OCI-LY1 (cell line): ENCODE results near the gene CDYL2.

Experiments used
- H2AFZ ChIP-seq: fragments of 200-600 bp; sonication (generic), shearing (Covaris generic); 2 replicates; pipeline ENCODE4 v1.6.0; 2014; ENCODE audit warnings: antibody characterized with exemption, mild to moderate bottlenecking, low read length
- H3F3A ChIP-seq: fragments of 200-600 bp; sonication (generic), shearing (Covaris generic); 2 replicates; pipeline ENCODE4 v1.6.0; 2014; ENCODE audit warnings: mild to moderate bottlenecking, antibody characterized with exemption, low read length, moderate library complexity; ENCODE audit not compliant: insufficient read depth
- H3K27ac ChIP-seq: fragments of 200-600 bp; sonication (generic); 2 replicates; pipeline ENCODE4 v1.5.1; 2014; ENCODE audit warnings: low read length, mixed run types, mild to moderate bottlenecking, low read depth; ENCODE audit not compliant: poor library complexity, severe bottlenecking
- H3K27me3 ChIP-seq: fragments of 200-600 bp; sonication (generic); 2 replicates; pipeline ENCODE4 v1.6.0; 2014; ENCODE audit warnings: antibody characterized with exemption, mild to moderate bottlenecking, low read length, moderate library complexity; ENCODE audit not compliant: insufficient read depth
- H3K36me3 ChIP-seq: fragments of 200-600 bp; sonication (generic); 2 replicates; pipeline ENCODE4 v1.6.1; 2014; ENCODE audit warnings: mild to moderate bottlenecking, antibody characterized with exemption, low read length, moderate library complexity, mixed read lengths; ENCODE audit not compliant: insufficient read depth
- H3K4me1 ChIP-seq: fragments of 200-600 bp; sonication (generic); 2 replicates; pipeline ENCODE4 v1.5.1; 2014; ENCODE audit warnings: mild to moderate bottlenecking, low read length, moderate library complexity; ENCODE audit not compliant: insufficient read depth, severe bottlenecking
- H3K4me2 ChIP-seq: fragments of 200-600 bp; sonication (generic), shearing (Covaris generic); 2 replicates; pipeline ENCODE4 v1.6.1; 2014; ENCODE audit warnings: low read length
- H3K4me3 ChIP-seq: fragments of 200-600 bp; sonication (generic); 2 replicates; pipeline ENCODE4 v1.5.1; 2014; ENCODE audit warnings: low read length, low read depth, mild to moderate bottlenecking, mixed read lengths; ENCODE audit not compliant: poor library complexity, severe bottlenecking
- H3K79me2 ChIP-seq: fragments of 200-600 bp; shearing (Covaris generic); 2 replicates; pipeline ENCODE4 v1.6.1; 2016; ENCODE audit warnings: mixed run types, low read length, mixed read lengths; ENCODE audit not compliant: insufficient read depth
- H3K9ac ChIP-seq: fragments of 200-600 bp; sonication (generic), shearing (Covaris generic); 2 replicates; pipeline ENCODE4 v1.6.1; 2014; ENCODE audit warnings: mild to moderate bottlenecking, low read length, mixed read lengths
- H3K9me2 ChIP-seq: fragments of 200-600 bp; sonication (generic), shearing (Covaris generic); 2 replicates; pipeline ENCODE4 v1.6.1; 2014; ENCODE audit warnings: low read depth, mild to moderate bottlenecking, low read length, mixed read lengths
- H3K9me3 ChIP-seq: fragments of 200-600 bp; shearing (Covaris generic); 2 replicates; pipeline ENCODE4 v1.6.1; 2014; ENCODE audit warnings: low read length, mixed read lengths
- H4K20me1 ChIP-seq: fragments of 200-600 bp; sonication (generic), shearing (Covaris generic); 2 replicates; pipeline ENCODE4 v1.6.0; 2016; ENCODE audit warnings: mild to moderate bottlenecking, low read length; ENCODE audit not compliant: insufficient read depth
- EZH2 ChIP-seq: fragments of 200-600 bp; sonication (generic), shearing (Covaris generic); IDR thresholded peaks from 2 replicates; pipeline ENCODE4 v1.8.0; 2017; ENCODE audit warnings: borderline replicate concordance, mixed run types, mild to moderate bottlenecking, antibody characterized with exemption, low read length, moderate library complexity, mixed read lengths
- TF ChIP-seq, protein P1 (sequence below): fragments of 200-600 bp; sonication (generic), shearing (Covaris generic); IDR thresholded peaks from 2 replicates; pipeline ENCODE4 v1.5.1; 2017; ENCODE audit warnings: mild to moderate bottlenecking, antibody characterized with exemption, low read length, moderate library complexity, mixed read lengths

CDYL2 gene

DNA sequence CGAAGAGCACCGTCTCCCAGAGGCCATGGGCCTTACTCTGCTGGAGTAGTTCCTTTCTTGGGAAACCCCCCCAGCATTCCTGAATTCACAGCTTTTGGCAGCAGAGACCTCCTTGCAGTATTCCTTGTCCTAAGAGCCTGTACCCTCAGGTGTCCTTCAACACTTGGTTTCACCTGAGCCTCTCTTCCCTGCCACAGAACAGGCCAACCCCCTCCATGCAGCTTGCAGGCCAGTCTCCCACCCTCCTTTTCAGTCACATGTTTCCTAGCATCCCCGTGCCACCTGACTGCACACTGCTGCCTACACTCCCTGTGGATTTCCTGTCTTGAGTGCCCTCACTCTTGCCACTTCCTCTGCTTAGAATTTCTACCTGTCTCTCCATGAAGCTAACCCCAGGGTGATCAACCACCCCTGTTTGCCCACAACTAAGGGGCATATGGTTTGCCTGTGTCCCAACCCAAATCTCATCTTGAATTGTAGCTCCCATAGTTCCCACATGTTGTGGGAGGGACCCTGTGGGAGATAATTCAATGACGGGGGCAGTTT lies 198.1 kb downstream of the CDYL2 start:
- H3K27ac ChIP-seq = no peak overlapping the region
- H3K36me3 ChIP-seq = no peaks in the 10 kb centered on the region
- H3K9me2 ChIP-seq = no peaks in the 10 kb centered on the region
- no peaks in the 10 kb centered on the region for H4K20me1 ChIP-seq
- H3K4me1 ChIP-seq = no peaks in the 10 kb centered on the region
- no peaks in the 10 kb centered on the region for H3K27me3 ChIP-seq
- no peaks in the 10 kb centered on the region for H3K79me2 ChIP-seq
- H3K9me3 ChIP-seq = no peaks in the 10 kb centered on the region
- TF ChIP-seq, protein P1, sequence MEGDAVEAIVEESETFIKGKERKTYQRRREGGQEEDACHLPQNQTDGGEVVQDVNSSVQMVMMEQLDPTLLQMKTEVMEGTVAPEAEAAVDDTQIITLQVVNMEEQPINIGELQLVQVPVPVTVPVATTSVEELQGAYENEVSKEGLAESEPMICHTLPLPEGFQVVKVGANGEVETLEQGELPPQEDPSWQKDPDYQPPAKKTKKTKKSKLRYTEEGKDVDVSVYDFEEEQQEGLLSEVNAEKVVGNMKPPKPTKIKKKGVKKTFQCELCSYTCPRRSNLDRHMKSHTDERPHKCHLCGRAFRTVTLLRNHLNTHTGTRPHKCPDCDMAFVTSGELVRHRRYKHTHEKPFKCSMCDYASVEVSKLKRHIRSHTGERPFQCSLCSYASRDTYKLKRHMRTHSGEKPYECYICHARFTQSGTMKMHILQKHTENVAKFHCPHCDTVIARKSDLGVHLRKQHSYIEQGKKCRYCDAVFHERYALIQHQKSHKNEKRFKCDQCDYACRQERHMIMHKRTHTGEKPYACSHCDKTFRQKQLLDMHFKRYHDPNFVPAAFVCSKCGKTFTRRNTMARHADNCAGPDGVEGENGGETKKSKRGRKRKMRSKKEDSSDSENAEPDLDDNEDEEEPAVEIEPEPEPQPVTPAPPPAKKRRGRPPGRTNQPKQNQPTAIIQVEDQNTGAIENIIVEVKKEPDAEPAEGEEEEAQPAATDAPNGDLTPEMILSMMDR = no peak
- TF ChIP-seq EZH2 = no peak
- no peaks in the 10 kb centered on the region for H3F3A ChIP-seq
- no peak overlapping the region for H2AFZ ChIP-seq
- no peak overlapping the region for H3K4me3 ChIP-seq
- no peak overlapping the region for H3K9ac ChIP-seq
- H3K4me2 ChIP-seq = no peak overlapping the region

DNA sequence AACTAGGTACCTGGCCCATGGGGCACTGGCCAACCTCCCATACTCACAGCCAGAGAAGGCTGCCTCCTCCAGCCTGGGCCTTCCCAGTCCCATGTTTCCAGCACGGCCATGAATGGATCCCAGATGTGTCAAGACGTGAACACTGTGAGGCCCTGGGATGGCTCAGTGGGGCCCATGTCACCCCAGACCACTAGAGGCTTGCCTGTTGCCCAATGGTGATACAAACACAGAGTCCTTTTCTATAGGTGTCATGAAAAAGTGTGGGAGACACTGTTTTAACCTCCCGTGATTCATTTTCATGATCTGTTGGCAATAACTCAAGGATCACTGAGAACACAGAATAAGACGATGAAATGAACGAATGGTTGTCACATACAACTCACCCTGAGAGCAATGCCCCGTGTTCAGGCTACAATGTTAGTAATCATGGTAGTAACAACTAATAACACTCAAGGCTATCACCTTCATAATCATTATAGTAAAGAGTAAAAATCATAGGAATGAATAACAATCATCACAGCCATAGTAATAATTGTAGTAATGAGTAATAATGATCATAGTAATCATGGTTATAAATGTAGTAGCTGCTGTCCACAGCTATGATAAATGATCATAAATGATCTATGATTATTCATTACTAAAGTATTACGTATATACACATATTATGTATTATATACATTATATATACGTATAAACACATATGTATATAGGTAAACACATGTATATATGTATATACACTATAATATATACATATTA lies 199.6 kb downstream of the CDYL2 start:
- H3K9me2 ChIP-seq = no peaks in the 10 kb centered on the region
- H4K20me1 ChIP-seq = no peaks in the 10 kb centered on the region

DNA sequence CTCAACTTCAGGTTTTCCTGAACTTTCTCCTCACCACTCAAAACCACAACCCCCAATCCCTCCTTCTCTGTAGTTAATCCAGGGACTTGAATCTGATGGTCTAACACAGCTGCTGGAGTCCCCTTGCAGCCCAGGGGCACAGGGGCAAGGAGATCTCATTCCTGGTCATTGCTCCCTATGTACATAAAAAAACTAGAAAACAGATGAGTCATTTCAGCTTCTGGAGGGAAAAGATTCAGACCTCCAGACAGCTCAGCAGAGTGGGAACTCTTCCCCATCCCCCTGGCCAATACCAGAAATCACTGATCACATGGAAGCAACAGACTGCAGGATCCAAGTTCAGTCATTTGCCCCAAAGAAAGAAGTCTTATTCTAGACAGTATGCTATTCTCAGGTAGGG lies 201.5 kb downstream of the CDYL2 start:
- H2AFZ ChIP-seq = no peak overlapping the region
- no peaks in the 10 kb centered on the region for H3K9me3 ChIP-seq
- H3K27me3 ChIP-seq = no peaks in the 10 kb centered on the region
- H3K27ac ChIP-seq = no peak overlapping the region
- H3K36me3 ChIP-seq = no peaks in the 10 kb centered on the region
- H3K4me3 ChIP-seq = no peak overlapping the region
- TF ChIP-seq EZH2 = no peak
- TF ChIP-seq, protein P1 = no peak
- H3K4me1 ChIP-seq = no peaks in the 10 kb centered on the region
- H3K4me2 ChIP-seq = no peak overlapping the region
- H4K20me1 ChIP-seq = no peaks in the 10 kb centered on the region
- no peaks in the 10 kb centered on the region for H3K9me2 ChIP-seq
- H3F3A ChIP-seq = no peaks in the 10 kb centered on the region
- H3K9ac ChIP-seq = no peak overlapping the region
- no peaks in the 10 kb centered on the region for H3K79me2 ChIP-seq

More for the DNA sequence above, 199.6 kb downstream of the CDYL2 start:
- H3K27ac ChIP-seq = no peak overlapping the region
- H3K9me3 ChIP-seq = no peaks in the 10 kb centered on the region
- H3K4me1 ChIP-seq = no peaks in the 10 kb centered on the region
- no peaks in the 10 kb centered on the region for H3F3A ChIP-seq
- no peak overlapping the region for H3K4me3 ChIP-seq
- no peak overlapping the region for H3K4me2 ChIP-seq
- TF ChIP-seq, protein P1 = no peak
- no peak for TF ChIP-seq EZH2
- no peaks in the 10 kb centered on the region for H3K27me3 ChIP-seq
- H3K79me2 ChIP-seq = no peaks in the 10 kb centered on the region
- H3K36me3 ChIP-seq = no peaks in the 10 kb centered on the region
- H2AFZ ChIP-seq = no peak overlapping the region
- no peak overlapping the region for H3K9ac ChIP-seq
